Fibroblast of lung (primary cell): ENCODE data around the gene NFIC. TPM values are rescaled to one million over a fixed set of nuclear protein-coding genes. Genes with fewer than 3 reads are reported as not detected.

Experiments
- DNase-seq, 2 donors: peaks; one replicate each; pipeline versions ENCODE4 v3.0.0 to v3.0.0-alpha.2; 2010; ENCODE audit warnings: low read depth in 2 of 2
- H2AFZ ChIP-seq: 2 replicates; pipeline ENCODE4 v1.5.1; 2012; ENCODE audit warnings: low read length, control low read depth, inconsistent platforms
- H3K27ac ChIP-seq: 2 replicates; pipeline ENCODE4 v1.5.1; 2011; ENCODE audit warnings: low read length, control low read depth; ENCODE audit not compliant: insufficient read depth
- H3K27me3 ChIP-seq: 2 replicates; pipeline ENCODE4 v1.5.1; 2011; ENCODE audit warnings: mild to moderate bottlenecking, low read length; ENCODE audit not compliant: control insufficient read depth, insufficient read depth
- H3K36me3 ChIP-seq: 2 replicates; pipeline ENCODE4 v1.5.1; 2011; ENCODE audit warnings: low read length; ENCODE audit not compliant: control insufficient read depth, insufficient read depth
- H3K4me1 ChIP-seq: 2 replicates; pipeline ENCODE4 v1.5.1; 2011; ENCODE audit warnings: low read length; ENCODE audit not compliant: control insufficient read depth, insufficient read depth; ENCODE audit errors: extremely low read depth
- H3K4me2 ChIP-seq: 2 replicates; pipeline ENCODE4 v1.5.1; 2011; ENCODE audit warnings: low read length, control low read depth; ENCODE audit not compliant: insufficient read depth; ENCODE audit errors: extremely low read depth
- H3K4me3 ChIP-seq, 4 experiments: fragments of 200-600 bp in 1 of 4; sonication (generic) in 1 of 4; replicated peaks in 1 of 4; 2 replicates each; pipeline ENCODE4 v1.5.1; 2011 to 2016; ENCODE audit warnings: low read length in 4 of 4, low read depth in 3 of 4, mild to moderate bottlenecking in 3 of 4, control low read depth in 2 of 4, inconsistent platforms in 1 of 4, mixed read lengths in 1 of 4; ENCODE audit not compliant: insufficient read depth in 1 of 4; ENCODE audit errors: control extremely low read depth in 1 of 4
- H3K79me2 ChIP-seq: 2 replicates; pipeline ENCODE4 v1.5.1; 2012; ENCODE audit warnings: mild to moderate bottlenecking, low read length, inconsistent platforms; ENCODE audit not compliant: control insufficient read depth, insufficient read depth
- H3K9ac ChIP-seq: 2 replicates; pipeline ENCODE4 v1.5.1; 2011; ENCODE audit warnings: mild to moderate bottlenecking, low read length, control low read depth; ENCODE audit not compliant: insufficient read depth
- H3K9me3 ChIP-seq: 2 replicates; pipeline ENCODE4 v1.5.1; 2012; ENCODE audit warnings: low read depth, low read length; ENCODE audit not compliant: control insufficient read depth, insufficient read depth
- H4K20me1 ChIP-seq: 2 replicates; pipeline ENCODE4 v1.5.1; 2011; ENCODE audit warnings: low read length; ENCODE audit not compliant: control insufficient read depth, insufficient read depth; ENCODE audit errors: extremely low read depth
- EZH2 ChIP-seq: IDR thresholded peaks from 2 replicates; pipeline ENCODE4 v1.5.1; 2012; ENCODE audit warnings: low read length, control low read depth, mild to moderate bottlenecking; ENCODE audit errors: missing control alignments
- polyA plus RNA-seq, 2 donors: library from polyadenylated mRNA; depleted of rRNA in 1 of 2; stranded (reverse) in 1 of 2; unstranded in 1 of 2; fragments of >200 nt; gene quantifications; 2 replicates each; pipeline ENCODE4 v1.2.1, GENCODE V29; 2011 to 2012; ENCODE audit warnings: missing spikeins in 1 of 2
- total RNA-seq: library from RNA; depleted of rRNA; stranded (reverse); fragments of >200 nt; gene quantifications from 2 replicates; pipeline ENCODE4 v1.2.1, GENCODE V29; 2014
- TF ChIP-seq, protein P1 (sequence below), 2 donors: IDR thresholded peaks in 1 of 2; conservative IDR thresholded peaks in 1 of 2; 1 replicate in 1 of 2; 2 replicates in 1 of 2; pipeline ENCODE4 v1.5.1; 2011 to 2012; ENCODE audit warnings: low read length in 2 of 2, control low read depth in 1 of 2, inconsistent platforms in 1 of 2, low read depth in 1 of 2, mild to moderate bottlenecking in 1 of 2

The NFIC gene
- total and polyA plus RNA-seq, 2 donors (not counting 1 experiment from before 2014, with no cell fraction given), result 7.9 to 66.4 TPM

GRCh38 chr19:3406571-3407111 lies 40.3 kb downstream of the NFIC start:
- no peaks in the 10 kb centered on the region for H4K20me1 ChIP-seq
- no peaks in the 10 kb centered on the region for H3K9me3 ChIP-seq
- H3K4me1 ChIP-seq, result peaks cover 19% of the 10 kb centered on the region
- no peak for DNase-seq
- H3K4me3 ChIP-seq, result no peak overlapping the region
- H3K9ac ChIP-seq, result no peak overlapping the region
- H3K36me3 ChIP-seq, result peaks cover 7% of the 10 kb centered on the region
- TF ChIP-seq, protein P1, sequence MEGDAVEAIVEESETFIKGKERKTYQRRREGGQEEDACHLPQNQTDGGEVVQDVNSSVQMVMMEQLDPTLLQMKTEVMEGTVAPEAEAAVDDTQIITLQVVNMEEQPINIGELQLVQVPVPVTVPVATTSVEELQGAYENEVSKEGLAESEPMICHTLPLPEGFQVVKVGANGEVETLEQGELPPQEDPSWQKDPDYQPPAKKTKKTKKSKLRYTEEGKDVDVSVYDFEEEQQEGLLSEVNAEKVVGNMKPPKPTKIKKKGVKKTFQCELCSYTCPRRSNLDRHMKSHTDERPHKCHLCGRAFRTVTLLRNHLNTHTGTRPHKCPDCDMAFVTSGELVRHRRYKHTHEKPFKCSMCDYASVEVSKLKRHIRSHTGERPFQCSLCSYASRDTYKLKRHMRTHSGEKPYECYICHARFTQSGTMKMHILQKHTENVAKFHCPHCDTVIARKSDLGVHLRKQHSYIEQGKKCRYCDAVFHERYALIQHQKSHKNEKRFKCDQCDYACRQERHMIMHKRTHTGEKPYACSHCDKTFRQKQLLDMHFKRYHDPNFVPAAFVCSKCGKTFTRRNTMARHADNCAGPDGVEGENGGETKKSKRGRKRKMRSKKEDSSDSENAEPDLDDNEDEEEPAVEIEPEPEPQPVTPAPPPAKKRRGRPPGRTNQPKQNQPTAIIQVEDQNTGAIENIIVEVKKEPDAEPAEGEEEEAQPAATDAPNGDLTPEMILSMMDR (conservative IDR thresholded peaks at IDR 0.05 in 1 of 2, IDR thresholded peaks at IDR 0.05 in 1 of 2; ENCODE audit: low read depth in 1 of 2, low read length in 2 of 2), result no peak
- TF ChIP-seq EZH2, result no peak
- no peak overlapping the region for H3K4me2 ChIP-seq
- H3K27ac ChIP-seq, result peak overlapping the region; percentile 27
- no peaks in the 10 kb centered on the region for H3K27me3 ChIP-seq
- peaks cover 64% of the 10 kb centered on the region for H3K79me2 ChIP-seq
- no peak overlapping the region for H2AFZ ChIP-seq

GRCh38 chr19:3407556-3408516 lies 41.5 kb downstream of the NFIC start:
- Histone ChIP-seq H3K9me3 (no peaks in the 10 kb centered on the region), H3K4me3 (peak overlapping the region in 1 of 4 experiments; percentile 17), H3K4me2 (peak overlapping the region; percentile 60), H4K20me1 (no peaks in the 10 kb centered on the region), H3K27me3 (no peaks in the 10 kb centered on the region), H3K4me1 (peaks cover 20% of the 10 kb centered on the region), H3K79me2 (peaks cover 65% of the 10 kb centered on the region), H3K36me3 (peaks cover 7% of the 10 kb centered on the region), H3K27ac (peak overlapping the region; percentile 51), H3K9ac (no peak overlapping the region), H2AFZ (no peak overlapping the region)
- DNase-seq, result peak; percentile 53 to 54
- no peak for TF ChIP-seq EZH2
- TF ChIP-seq, protein P1 (conservative IDR thresholded peaks at IDR 0.05 in 1 of 2, IDR thresholded peaks at IDR 0.05 in 1 of 2; ENCODE audit: low read depth in 1 of 2, low read length in 2 of 2), result no peak

- no peaks in the 10 kb centered on the region for H3K27me3 ChIP-seq
- H3K36me3 ChIP-seq, result peaks cover 7% of the 10 kb centered on the region
- TF ChIP-seq, protein P1 (conservative IDR thresholded peaks at IDR 0.05 in 1 of 2, IDR thresholded peaks at IDR 0.05 in 1 of 2; ENCODE audit: low read depth in 1 of 2, low read length in 2 of 2), result no peak
- no peak for TF ChIP-seq EZH2
- H3K9ac ChIP-seq, result no peak overlapping the region
- no peak overlapping the region for H3K4me3 ChIP-seq
- no peak overlapping the region for H2AFZ ChIP-seq
- no peak overlapping the region for H3K4me2 ChIP-seq
- no peak for DNase-seq
- H3K4me1 ChIP-seq, result peaks cover 18% of the 10 kb centered on the region
- H4K20me1 ChIP-seq, result no peaks in the 10 kb centered on the region
- H3K27ac ChIP-seq, result peak overlapping the region; percentile 20
- peaks cover 66% of the 10 kb centered on the region for H3K79me2 ChIP-seq
- H3K9me3 ChIP-seq, result no peaks in the 10 kb centered on the region
Measured at GRCh38 chr19:3408996-3409345, 42.6 kb downstream of the NFIC start.
